ENCODE measurements around the gene IRAK2. TPM values are rescaled to one million over a fixed set of nuclear protein-coding genes. Genes with fewer than 3 reads are reported as not detected.

The IRAK2 gene
- total RNA-seq, 2 donors from 2014 or later, result 1.0 to 2.6 TPM

GRCh38 chr3:10286596-10287295 is 122.0 kb downstream of the IRAK2 start:
- intact Hi-C loops (cut with DNase I), result no loop called here
- H3K27me3 ChIP-seq, result no peaks in the 10 kb centered on the region
- no peak for DNase-seq
- TF ChIP-seq CTCF (IDR thresholded peaks at IDR 0.05), result no peak
- H3K27ac ChIP-seq, result no peak overlapping the region
- H3K36me3 ChIP-seq, result no peaks in the 10 kb centered on the region
- H3K9ac ChIP-seq (ENCODE audit: low read depth in 2 of 2, low read length in 2 of 2), result no peak overlapping the region
- H3K9me3 ChIP-seq, result no peaks in the 10 kb centered on the region
- no peak overlapping the region for H3K4me3 ChIP-seq
- no peaks in the 10 kb centered on the region for H3K4me1 ChIP-seq

DNA sequence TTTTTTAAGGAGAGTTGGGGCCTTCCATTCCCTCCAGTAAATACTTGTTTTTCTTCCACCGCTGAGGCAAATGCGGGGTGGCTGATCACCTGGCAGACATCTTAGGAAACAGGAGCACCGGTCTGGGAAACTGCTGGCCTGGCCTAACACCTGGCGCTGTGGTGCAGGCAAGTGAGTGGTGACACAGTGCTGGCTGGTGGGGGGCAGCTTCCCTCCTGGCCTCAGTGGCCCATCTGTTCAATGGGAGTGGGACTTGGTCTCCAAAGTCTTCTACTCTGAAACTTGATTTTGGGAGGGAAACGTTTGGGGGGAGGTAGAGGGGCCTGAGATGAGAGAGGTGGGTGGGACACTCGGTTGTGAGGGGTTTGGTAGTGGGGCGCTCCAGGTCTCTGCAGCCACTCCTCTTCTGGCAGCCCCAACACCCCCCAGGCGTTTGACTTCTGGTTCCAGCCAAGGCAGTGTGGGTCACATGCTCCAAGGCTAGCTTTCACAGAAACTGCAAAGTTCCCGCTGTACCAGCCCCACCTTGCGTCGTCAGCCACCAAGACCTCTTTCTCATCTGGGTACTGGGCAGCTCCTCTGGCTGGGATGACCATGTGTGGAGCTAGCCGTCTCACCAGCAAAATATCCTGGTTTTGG is 123.3 kb downstream of the IRAK2 start:
- intact Hi-C loops (cut with DNase I), result no loop called here
- no peaks in the 10 kb centered on the region for H3K9me3 ChIP-seq

DNA sequence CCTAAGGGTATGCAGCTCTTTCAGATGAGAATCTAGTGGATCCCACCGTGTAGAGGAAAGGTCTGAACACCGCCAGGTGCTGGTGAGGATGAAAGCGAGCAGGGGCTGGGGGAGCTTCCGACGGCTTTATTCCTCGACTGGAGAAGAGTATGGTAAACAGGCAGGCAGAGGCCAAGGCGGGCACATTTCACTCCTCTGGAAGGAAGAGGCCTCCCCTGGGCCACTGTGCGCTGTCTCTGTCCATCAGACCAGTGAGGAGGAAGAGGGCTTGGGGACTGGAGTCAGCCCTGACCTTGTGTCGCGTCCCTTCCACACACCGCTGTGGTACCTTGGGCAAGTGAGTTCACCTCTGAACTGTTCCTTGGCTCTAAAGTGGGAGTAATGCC is 123.8 kb downstream of the IRAK2 start:
- intact Hi-C loops (cut with DNase I), result no loop called here

More for the DNA sequence above, 123.3 kb downstream of the IRAK2 start:
- Histone ChIP-seq H3K36me3 (no peaks in the 10 kb centered on the region), H3K4me1 (no peaks in the 10 kb centered on the region), H3K27ac (no peak overlapping the region), H3K4me3 (no peak overlapping the region), H3K27me3 (no peaks in the 10 kb centered on the region), H3K9ac (ENCODE audit: low read depth in 2 of 2, low read length in 2 of 2) (no peak overlapping the region)
- no peak for TF ChIP-seq CTCF (IDR thresholded peaks at IDR 0.05)
- DNase-seq, result no peak

DNA sequence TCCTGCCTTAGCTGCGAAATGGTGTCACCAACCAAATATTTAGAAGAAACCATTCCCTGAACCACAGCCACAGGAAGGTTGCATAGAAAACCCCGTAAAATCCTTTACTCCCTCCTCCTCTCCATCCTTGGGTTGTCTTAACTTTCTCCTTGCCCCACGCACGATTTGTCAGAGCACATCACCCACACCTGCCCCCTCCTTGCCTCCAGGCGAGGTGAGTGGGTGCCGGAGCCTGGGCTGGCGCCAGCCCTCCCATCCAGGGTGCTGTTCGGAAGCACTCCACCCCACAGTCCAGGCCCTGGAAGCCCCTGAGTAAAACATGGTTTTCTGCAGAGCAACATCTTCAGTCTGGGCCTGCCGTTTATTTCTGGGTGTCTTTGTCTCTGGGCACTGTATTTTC is 124.4 kb downstream of the IRAK2 start:
- no peaks in the 10 kb centered on the region for H3K9me3 ChIP-seq
- no peaks in the 10 kb centered on the region for H3K36me3 ChIP-seq
- intact Hi-C loops (cut with DNase I), result no loop called here
- DNase-seq, result no peak
- H3K4me1 ChIP-seq, result no peaks in the 10 kb centered on the region
- TF ChIP-seq CTCF (IDR thresholded peaks at IDR 0.05), result no peak
- no peaks in the 10 kb centered on the region for H3K27me3 ChIP-seq
- H3K27ac ChIP-seq, result no peak overlapping the region
- no peak overlapping the region for H3K9ac ChIP-seq (ENCODE audit: low read depth in 2 of 2, low read length in 2 of 2)
- H3K4me3 ChIP-seq, result no peak overlapping the region

More for the DNA sequence above, 123.8 kb downstream of the IRAK2 start:
- Histone ChIP-seq H3K4me1 (no peaks in the 10 kb centered on the region), H3K9me3 (no peaks in the 10 kb centered on the region), H3K27ac (no peak overlapping the region), H3K4me3 (no peak overlapping the region), H3K9ac (ENCODE audit: low read depth in 2 of 2, low read length in 2 of 2) (no peak overlapping the region), H3K36me3 (no peaks in the 10 kb centered on the region), H3K27me3 (no peaks in the 10 kb centered on the region)
- TF ChIP-seq CTCF (IDR thresholded peaks at IDR 0.05), result no peak
- no peak for DNase-seq

DNA sequence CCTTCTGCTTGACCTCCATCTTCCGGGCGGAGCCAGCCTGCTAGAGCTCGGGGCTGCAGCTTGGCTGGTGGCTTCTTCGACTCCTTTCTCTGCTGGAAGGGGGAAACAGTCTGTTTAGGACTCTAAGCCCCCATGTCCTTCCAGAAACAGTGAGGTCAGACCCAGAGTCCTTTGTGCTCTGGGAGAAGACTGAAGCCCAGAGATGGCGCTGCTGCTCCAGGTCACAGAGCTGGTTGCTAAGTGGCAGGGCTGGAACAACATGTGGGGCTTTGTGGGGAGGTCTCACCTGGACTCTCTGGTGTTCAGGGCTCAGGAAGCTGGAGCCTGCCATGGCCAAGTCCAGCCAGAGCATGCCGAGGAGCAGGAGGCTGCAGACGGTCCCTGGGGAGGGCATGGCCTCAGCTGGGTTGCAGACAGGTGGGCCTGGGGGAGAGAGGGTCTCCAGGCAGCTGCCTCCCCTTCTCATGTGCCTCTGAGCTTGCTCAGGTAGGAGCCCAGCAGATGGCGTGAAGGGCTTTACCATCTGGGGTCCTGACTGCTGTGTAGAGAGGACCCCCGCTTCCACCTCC is 125.2 kb downstream of the IRAK2 start:
- no peak overlapping the region for H3K4me3 ChIP-seq
- H3K4me1 ChIP-seq, result no peaks in the 10 kb centered on the region
- H3K27ac ChIP-seq, result no peak overlapping the region
- intact Hi-C loops (cut with DNase I), result no loop called here
- no peak for DNase-seq
- no peaks in the 10 kb centered on the region for H3K36me3 ChIP-seq
- TF ChIP-seq CTCF (IDR thresholded peaks at IDR 0.05), result no peak
- no peaks in the 10 kb centered on the region for H3K27me3 ChIP-seq
- no peak overlapping the region for H3K9ac ChIP-seq (ENCODE audit: low read depth in 2 of 2, low read length in 2 of 2)
- H3K9me3 ChIP-seq, result no peaks in the 10 kb centered on the region
